Measurements from ENCODE around the gene OR2F1. TPM values are rescaled to one million over a fixed set of nuclear protein-coding genes. Genes with fewer than 3 reads are reported as not detected.

The OR2F1 gene
- 0.40 TPM in 1 of 2 replicates, not detected in the other for total RNA-seq (2013; cell fraction: nucleolus; rRNA removed)
- total RNA-seq (2014; rRNA removed) (not detected in 2 replicates), total RNA-seq (2014; rRNA removed; fragmentation: Illumina TruSeq; extraction: Trizol) (not detected in 2 replicates), total RNA-seq (2021) (not detected in 2 replicates), polyA plus RNA-seq (2011; rRNA removed) (not detected in 2 replicates), polyA plus RNA-seq (2014; fragmentation: Illumina TruSeq; extraction: Trizol) (not detected in 2 replicates), polyA plus RNA-seq (2014; fragmentation: Nextera tagmentation; extraction: Ambion mirVana) (not detected), polyA plus RNA-seq (2014; rRNA removed) (not detected in 2 replicates), polyA plus RNA-seq (2016; fragmentation: Nextera tagmentation; extraction: Ambion mirVana) (not detected), polyA minus RNA-seq (2011; rRNA and poly(A)+ RNA removed) (0.41 TPM in 1 of 2 replicates, not detected in the other), Bru-seq, nascent RNA (percentile 12 among the genes with signal in this experiment), BruChase-seq, experiment 1, labeled RNA remaining after a 6-hour chase (percentile 15 among the genes with signal in this experiment), BruChase-seq, experiment 2, labeled RNA remaining after a 2-hour chase (percentile 20 among the genes with signal in this experiment)
- polyA plus RNA-seq (2011; ENCODE audit: low read depth): not detected
- not detected in 2 replicates for polyA plus RNA-seq (2011; cell fraction: cytosol; rRNA removed)
- not detected in 2 replicates for polyA plus RNA-seq (2011; cell fraction: nucleus; rRNA removed)
- not detected in 2 replicates for polyA plus RNA-seq (2012)
- not detected in 2 replicates for polyA minus RNA-seq (2011; cell fraction: cytosol; rRNA and poly(A)+ RNA removed)
- polyA minus RNA-seq (2011; cell fraction: nucleus; rRNA and poly(A)+ RNA removed): not detected in 2 replicates
- long read RNA-seq, experiment 1: 0 reads
- long read RNA-seq, experiment 2: 0 reads

- BruUV-seq (replicated peaks): no TSS peak
- 31% methylated on average over 3 of the region's 3 CpGs for WGBS (ENCODE audit: insufficient coverage, insufficient replicate concordance, low lambda C conversion rate, missing lambda C conversion rate)
- SMC1A ChIA-PET (ENCODE audit: uncharacterized antibody, unreplicated experiment): interaction anchor here (1.0 kb wide), 1 partner anchor 173 kb away, joined by 3 read pairs; no protein-coding TSS in a partner anchor
- Histone ChIP-seq H3K9me3 (replicated peaks; ENCODE audit: control insufficient read depth, insufficient read depth, low read length) (no peaks in the 10 kb centered on the region), H3K27me3 (replicated peaks in 1 of 2; ENCODE audit: control insufficient read depth in 2 of 2, insufficient read depth in 2 of 2, low read length in 1 of 2) (no peaks in the 10 kb centered on the region; a peak in 1 of 4 replicates), H3K4me1 (ENCODE audit: control insufficient read depth, insufficient read depth, low read length) (no peaks in the 10 kb centered on the region), H3K9ac (ENCODE audit: control insufficient read depth, insufficient read depth, low read length) (no peak within 1 kb of the TSS), H2AFZ (ENCODE audit: control insufficient read depth, low read depth, low read length) (no peak within 1 kb of the TSS), H4K20me1 (ENCODE audit: control insufficient read depth, insufficient read depth) (no peaks in the 10 kb centered on the region), H3K4me2 (ENCODE audit: control insufficient read depth, insufficient read depth) (no peak within 1 kb of the TSS), H3K4me3 (no peak within 1 kb of the TSS), H3K27ac (ENCODE audit: control insufficient read depth, insufficient read depth) (no peak within 1 kb of the TSS), H3K36me3 (ENCODE audit: control insufficient read depth in 2 of 2, insufficient read depth in 2 of 2, low read length in 1 of 2) (no peaks in the 10 kb centered on the region), H3K79me2 (ENCODE audit: control insufficient read depth, insufficient read depth, low read length) (no peaks in the 10 kb centered on the region)
- intact Hi-C loops (cut with micrococcal nuclease; ENCODE audit: unreplicated experiment): no loop called here
- no peak for FAIRE-seq
- POLR2A ChIA-PET: no interaction called here
- in situ Hi-C loops (cut with MboI): no loop called here
- CTCF ChIA-PET: no interaction called here
- RAD21 ChIA-PET (ENCODE audit: unreplicated experiment): no interaction called here
- no peak for DNase-seq (ENCODE audit: low read depth, low spot score)
- no peak for TF ChIP-seq ZBTB11 (CRISPR knock-in tag; IDR thresholded peaks at IDR 0.05)
- no peak for TF ChIP-seq JUND (IDR thresholded peaks at IDR 0.05; ENCODE audit: low read depth, low read length)
- no peak for TF ChIP-seq HDGF (IDR thresholded peaks at IDR 0.05)
- no peak for TF ChIP-seq NR2C1 (IDR thresholded peaks at IDR 0.05)
- no peak for TF ChIP-seq ASH2L (IDR thresholded peaks at IDR 0.05; ENCODE audit: borderline replicate concordance, low read depth)
- no peak for TF ChIP-seq MTA3 (IDR thresholded peaks at IDR 0.05; ENCODE audit: borderline replicate concordance, low read length)
- ATAC-seq: no peak
These were observed at the start of gene OR2F1 for GRCh38 chr7:143954544-143954943. TSS of gene OR2F1 (plus strand) at chr7:143954844. CDS start at chr7:143959971, 5,127 bp downstream.
